Activated naive CD8-positive, alpha-beta T cell treated with anti-CD3 and anti-CD28 coated beads, Interleukin-2, amount 50 U/mL, for 16 hours (primary cell): ENCODE data around the gene GARIN6.
"Not testable (repeated sequence)": the region's sequence is repeated elsewhere in the genome, so short reads cannot be mapped to it uniquely, and the experiment has no call there.

Experiments used
- DNase-seq: peaks from one replicate; pipeline ENCODE4 v3.0.0-alpha.2; 2020; ENCODE audit warnings: low read depth, low spot score

The GARIN6 gene

GRCh38 chr12:99647453-99647852 lies at the start of gene GARIN6:
Gene GARIN6, plus strand, starts transcription at chr12:99647753. Its CDS starts 422 bp downstream, at chr12:99648175.
- DNase-seq: no peak

- no peak for DNase-seq
These were observed 48.8 kb upstream of the GARIN6 start for GRCh38 chr12:99598785-99599184.

- DNase-seq: no peak
These were observed 47.2 kb upstream of the GARIN6 start for GRCh38 chr12:99600388-99600787.

DNA sequence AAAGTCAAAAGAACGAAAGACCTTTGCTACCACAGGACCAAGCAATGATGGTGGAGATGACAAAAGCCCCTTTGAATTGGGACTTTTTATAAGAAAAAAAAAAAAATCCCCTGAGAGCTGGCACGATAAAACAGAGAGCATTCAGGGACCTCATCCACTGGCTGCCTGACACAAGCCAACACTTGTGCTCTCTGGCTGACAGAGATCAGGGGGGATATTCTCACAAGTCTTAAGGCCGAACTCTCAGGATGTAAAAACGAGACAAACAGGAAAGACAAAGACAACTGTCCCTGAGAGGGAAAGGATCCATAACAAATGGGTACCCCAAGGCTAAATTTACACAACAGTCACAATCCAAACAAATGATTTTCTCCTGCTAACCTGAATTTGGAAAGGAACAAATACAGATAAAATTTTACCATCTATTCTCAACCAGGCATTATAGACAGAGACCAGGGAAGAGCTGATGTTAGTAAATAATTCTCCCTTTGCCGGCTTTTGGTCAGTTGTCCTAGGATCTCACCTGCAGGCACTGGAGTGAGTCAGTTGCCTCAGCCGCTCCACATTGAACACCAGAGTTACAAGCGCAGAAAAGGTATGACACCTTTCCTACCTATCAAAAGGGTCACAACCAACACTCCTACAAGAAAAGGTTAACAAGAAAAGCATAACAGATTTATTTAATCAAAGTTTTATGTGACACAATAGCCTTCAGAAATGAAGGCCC lies 37.9 kb upstream of the GARIN6 start:
- DNase-seq: no peak

GRCh38 chr12:99611117-99611516 lies 36.4 kb upstream of the GARIN6 start:
- DNase-seq: no peak

- no peak for DNase-seq
These were observed 36.0 kb upstream of the GARIN6 start for GRCh38 chr12:99611599-99611998.

DNA sequence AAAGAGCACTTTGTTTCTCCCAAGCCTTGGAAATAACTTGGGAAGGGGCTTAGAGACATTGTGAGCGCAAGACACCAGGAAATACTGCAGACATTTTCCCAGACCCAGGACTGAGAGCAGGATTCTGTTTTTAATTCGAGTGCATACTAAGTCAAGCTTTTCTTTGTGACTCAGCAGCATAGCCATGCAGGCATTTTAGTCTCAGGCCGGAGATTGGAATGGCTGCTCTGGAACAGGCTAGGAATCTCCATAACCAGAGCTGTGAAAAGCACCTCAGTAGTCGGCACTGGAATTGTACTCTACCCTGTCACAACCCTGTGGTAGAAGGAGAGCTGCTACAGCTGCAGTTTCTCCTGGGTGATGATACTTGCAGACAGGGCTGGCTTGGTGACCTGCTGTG lies 28.9 kb upstream of the GARIN6 start:
- DNase-seq: no peak

DNA sequence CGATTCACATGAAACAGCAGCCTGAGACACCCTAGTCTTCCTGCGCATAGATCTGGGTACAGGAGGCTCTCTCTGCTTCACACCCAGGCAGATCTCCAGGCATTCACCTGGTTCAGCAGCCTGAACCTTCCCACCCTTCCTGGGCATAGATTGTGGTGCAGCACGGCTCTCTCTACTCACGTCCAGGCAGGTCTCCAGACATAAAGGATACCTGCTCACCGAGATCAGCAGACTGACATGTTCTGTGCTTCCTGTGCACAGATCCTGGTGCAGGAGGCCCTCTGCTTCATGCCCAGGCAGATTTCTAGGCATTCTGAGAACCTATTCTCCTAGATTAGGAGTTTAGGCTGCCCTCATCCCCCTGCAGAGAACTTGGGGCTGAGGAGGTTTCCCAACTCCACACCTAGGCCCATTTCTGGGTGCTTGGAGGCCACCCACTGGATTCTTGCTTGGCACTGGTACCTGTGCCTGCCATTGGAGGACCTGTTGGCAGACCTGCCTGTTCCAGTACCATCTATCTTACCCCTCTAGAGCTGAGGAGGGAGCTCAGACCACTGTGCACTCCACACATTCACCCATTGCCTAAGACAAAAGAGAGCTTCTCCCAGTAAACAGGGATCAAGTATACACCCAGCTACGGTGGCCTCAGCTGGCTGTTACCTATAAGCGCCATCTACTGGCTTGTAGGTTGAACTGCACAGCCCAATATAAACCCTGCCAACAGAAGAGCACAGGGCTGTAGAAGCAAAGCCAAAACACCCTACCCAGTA lies 28.0 kb upstream of the GARIN6 start:
- no peak for DNase-seq

GRCh38 chr12:99620159-99620479 lies 27.4 kb upstream of the GARIN6 start:
- DNase-seq: no peak

GRCh38 chr12:99624591-99624990 lies 23.0 kb upstream of the GARIN6 start:
- DNase-seq: not testable (repeated sequence)

DNA sequence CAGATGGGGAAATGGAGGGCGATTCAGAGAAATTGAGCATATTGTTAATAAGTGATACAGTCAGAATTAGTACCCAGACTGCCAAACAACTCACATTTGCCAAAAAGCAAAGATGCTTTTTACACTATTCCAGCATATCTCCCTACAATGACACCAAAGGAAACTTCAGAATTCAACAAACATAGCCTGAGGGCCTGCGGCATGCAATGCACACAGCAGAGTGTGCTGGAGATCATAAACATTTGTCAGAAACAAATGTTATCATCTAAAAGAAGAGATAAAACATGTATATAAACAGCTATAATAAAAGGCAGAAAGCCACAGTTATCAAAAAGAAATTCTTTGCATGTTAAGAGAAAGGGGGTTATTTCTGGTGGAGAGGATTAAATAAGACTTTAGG lies 20.1 kb upstream of the GARIN6 start:
- DNase-seq: no peak

DNA sequence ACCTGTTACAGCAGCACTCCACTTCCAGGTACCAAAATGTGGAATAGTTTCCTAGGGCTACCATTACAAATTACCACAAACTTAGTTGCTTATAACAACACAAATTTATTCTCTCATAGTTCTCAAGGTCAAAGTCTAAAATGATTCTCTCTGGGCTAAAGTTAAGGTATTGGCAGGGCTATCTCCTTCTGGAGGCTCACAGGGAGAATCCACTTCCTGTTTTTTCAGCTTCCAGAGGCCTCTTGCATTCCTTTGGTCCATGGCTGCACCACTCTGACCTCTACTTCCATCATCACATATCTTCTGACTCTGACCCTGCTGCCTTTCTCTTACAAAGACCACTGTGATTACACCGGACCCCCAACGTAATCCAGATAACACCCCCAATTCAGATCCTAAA lies 2.9 kb upstream of the GARIN6 start:
- DNase-seq: no peak

- DNase-seq: no peak
These were observed 630 bp downstream of the GARIN6 start for GRCh38 chr12:99648183-99648582.

GRCh38 chr12:99649551-99649950 lies 2.0 kb downstream of the GARIN6 start:
- no peak for DNase-seq

- DNase-seq: no peak
These were observed 11.3 kb downstream of the GARIN6 start for GRCh38 chr12:99658671-99659349.

- DNase-seq: no peak
These were observed 23.1 kb downstream of the GARIN6 start for GRCh38 chr12:99670635-99671034.

DNA sequence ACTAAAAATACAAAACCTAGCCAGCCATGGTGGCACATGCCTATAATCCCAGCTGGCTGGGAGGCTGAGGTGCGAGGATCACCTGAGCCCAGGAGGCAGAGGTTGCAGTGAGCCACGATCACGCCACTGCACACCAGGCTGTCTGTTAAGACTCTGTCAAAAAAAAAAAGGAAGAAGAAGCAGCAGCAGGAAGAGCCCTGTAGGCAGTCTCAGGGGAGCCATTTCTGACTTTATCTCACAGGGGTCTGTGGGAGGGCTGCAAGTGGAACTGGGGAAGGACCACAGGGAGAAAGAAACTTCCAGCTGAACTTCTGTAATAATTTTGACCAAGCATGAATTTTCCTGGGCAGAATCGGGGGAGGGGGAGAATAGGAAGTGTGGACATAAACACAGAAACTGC lies 32.7 kb downstream of the GARIN6 start:
- no peak for DNase-seq

GRCh38 chr12:99686142-99686541 lies 38.6 kb downstream of the GARIN6 start:
- DNase-seq: no peak

- no peak for DNase-seq
These were observed 47.5 kb downstream of the GARIN6 start for GRCh38 chr12:99695050-99695449.
